ENCODE measurements around the gene AKAP8.
A peak's percentile ranks its signal among the peaks of the same experiment; 100 is the strongest.

AKAP8 gene

GRCh38 chr19:15332311-15332996 lies 47.1 kb downstream of the AKAP8 start, which contains the start of gene BRD4:
BRD4 (minus strand) TSS chr19:15332539; CDS start chr19:15273099, 59,440 bp downstream.
- peak; percentile 51 to 67 for DNase-seq (ENCODE audit: low read depth in 2 of 2)

GRCh38 chr19:15331419-15332310 lies 47.9 kb downstream of the AKAP8 start:
- peak; percentile 24 to 49 for DNase-seq (ENCODE audit: low read depth in 2 of 2)

GRCh38 chr19:15330801-15331418 lies 48.7 kb downstream of the AKAP8 start:
- no peak for DNase-seq (ENCODE audit: low read depth in 2 of 2)

GRCh38 chr19:15328312-15328711 lies 51.3 kb downstream of the AKAP8 start:
- no peak for DNase-seq (ENCODE audit: low read depth in 2 of 2)

GRCh38 chr19:15324791-15325519 lies 54.6 kb downstream of the AKAP8 start:
- DNase-seq (ENCODE audit: low read depth in 2 of 2): no peak

- no peak for DNase-seq (ENCODE audit: low read depth in 2 of 2)
Observed at GRCh38 chr19:15323496-15324235, 55.9 kb downstream of the AKAP8 start.

GRCh38 chr19:15321739-15322138 lies 57.8 kb downstream of the AKAP8 start:
- no peak for DNase-seq (ENCODE audit: low read depth in 2 of 2)

GRCh38 chr19:15320116-15320515 lies 59.5 kb downstream of the AKAP8 start:
- DNase-seq (ENCODE audit: low read depth in 2 of 2): no peak

- DNase-seq (ENCODE audit: low read depth in 2 of 2): no peak
Observed at GRCh38 chr19:15318241-15318691, 61.3 kb downstream of the AKAP8 start.

- no peak for DNase-seq (ENCODE audit: low read depth in 2 of 2)
Observed at GRCh38 chr19:15317392-15318071, 62.1 kb downstream of the AKAP8 start.

- DNase-seq (ENCODE audit: low read depth in 2 of 2): no peak
Observed at GRCh38 chr19:15316498-15316897, 63.1 kb downstream of the AKAP8 start.

GRCh38 chr19:15315101-15315500 lies 64.5 kb downstream of the AKAP8 start:
- no peak for DNase-seq (ENCODE audit: low read depth in 2 of 2)

GRCh38 chr19:15313649-15314279 lies 65.8 kb downstream of the AKAP8 start:
- DNase-seq (ENCODE audit: low read depth in 2 of 2): no peak

GRCh38 chr19:15307169-15307568 lies 72.4 kb downstream of the AKAP8 start:
- no peak for DNase-seq (ENCODE audit: low read depth in 2 of 2)

GRCh38 chr19:15305582-15306334 lies 73.8 kb downstream of the AKAP8 start:
- no peak for DNase-seq (ENCODE audit: low read depth in 2 of 2)

- no peak for DNase-seq (ENCODE audit: low read depth in 2 of 2)
Observed at GRCh38 chr19:15304140-15304705, 75.4 kb downstream of the AKAP8 start.
